Cardiac muscle cell (in vitro differentiated cells and primary cell): ENCODE data around the gene ABHD12. TPM values are rescaled to one million over a fixed set of nuclear protein-coding genes. Genes with fewer than 3 reads are reported as not detected.
A peak's percentile ranks its signal among the peaks of the same experiment; 100 is the strongest.

ENCODE experiments used
- DNase-seq, 2 donors: peaks; one replicate each; pipeline versions ENCODE4 v3.0.0 to v3.0.0-alpha.2; 2010 to 2017; ENCODE audit warnings: low read depth in 1 of 2, low spot score in 1 of 2
- H3K27ac ChIP-seq: fragments of 200-600 bp; sonication (generic); 2 replicates; pipeline ENCODE4 v1.5.1; 2016
- H3K27me3 ChIP-seq: fragments of 200-600 bp; sonication (generic); 2 replicates; pipeline ENCODE4 v1.6.0; 2016; ENCODE audit warnings: control low read depth
- H3K36me3 ChIP-seq: fragments of 200-600 bp; sonication (generic); 2 replicates; pipeline ENCODE4 v1.5.1; 2016; ENCODE audit warnings: control low read depth
- H3K4me1 ChIP-seq: fragments of 200-600 bp; sonication (generic); 2 replicates; pipeline ENCODE4 v1.8.1; 2017; ENCODE audit warnings: low read depth, mild to moderate bottlenecking, mixed run types
- H3K4me3 ChIP-seq: fragments of 200-600 bp; sonication (generic); 2 replicates; pipeline ENCODE4 v1.5.1; 2016; ENCODE audit warnings: mild to moderate bottlenecking
- H3K9me3 ChIP-seq: fragments of 200-600 bp; sonication (generic); 2 replicates; pipeline ENCODE4 v1.5.1; 2017; ENCODE audit warnings: low read depth, mild to moderate bottlenecking, control low read depth
- CTCF ChIP-seq: IDR thresholded peaks from 2 replicates; pipeline ENCODE4 v1.5.1; 2012; ENCODE audit warnings: low read depth, mild to moderate bottlenecking, low read length
- polyA plus RNA-seq: library from polyadenylated mRNA; unstranded; fragments of >200 nt; fragmentation: Nextera tagmentation; extraction: Ambion mirVana; gene quantifications from 2 replicates; pipeline ENCODE4 v1.2.1, GENCODE V29; 2016
- total RNA-seq: library from RNA; depleted of rRNA; stranded (reverse); fragments of >200 nt; gene quantifications from 2 replicates; pipeline ENCODE4 v1.2.3, GENCODE V29; 2016

Gene ABHD12
- total and polyA plus RNA-seq, 2 experiments from 2014 or later, result 57.4 to 113 TPM

DNA sequence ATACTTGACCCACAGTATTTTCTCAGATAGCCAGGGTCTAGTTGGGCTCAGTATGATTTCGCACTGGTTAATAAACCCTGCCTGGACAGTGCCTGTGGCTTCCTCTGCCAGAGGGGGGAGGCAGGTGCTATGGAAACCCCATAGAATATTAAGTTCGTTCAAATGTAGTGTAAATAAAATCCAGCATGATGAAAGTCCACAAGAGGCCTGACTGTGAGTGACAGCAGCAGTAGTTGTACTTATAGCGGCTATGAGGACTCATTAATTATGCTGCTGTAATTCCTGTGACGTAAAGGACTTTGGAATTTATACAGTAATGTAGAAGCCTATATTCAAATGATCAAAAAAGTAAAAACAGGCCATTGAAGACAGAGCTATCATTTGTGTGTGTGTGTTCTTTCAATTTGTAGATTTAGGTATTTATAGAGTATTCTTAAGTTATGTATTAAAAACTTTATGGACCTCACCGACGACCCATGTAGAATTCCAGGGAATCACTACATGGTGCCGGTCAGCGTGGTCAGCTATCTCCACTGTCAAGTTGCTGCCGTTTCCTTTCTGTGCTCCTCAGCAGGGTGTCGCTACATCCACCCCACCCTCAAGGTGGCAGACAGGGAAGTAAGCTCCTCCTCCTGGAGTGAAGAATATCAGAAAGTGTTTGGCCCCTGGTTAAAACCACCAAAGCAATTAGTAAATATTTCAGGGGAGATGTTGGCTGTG lies 132.7 kb downstream of the ABHD12 start:
- no peak for TF ChIP-seq CTCF
- peaks cover 13% of the 10 kb centered on the region for H3K36me3 ChIP-seq

GRCh38 chr20:25257130-25257529 lies 133.5 kb downstream of the ABHD12 start:
- peaks cover 13% of the 10 kb centered on the region for H3K36me3 ChIP-seq
- no peak overlapping the region for H3K27ac ChIP-seq

More for the DNA sequence above, 132.7 kb downstream of the ABHD12 start:
- no peak for DNase-seq
- H3K9me3 ChIP-seq, result no peaks in the 10 kb centered on the region
- H3K27ac ChIP-seq, result no peak overlapping the region
- H3K4me3 ChIP-seq, result no peak overlapping the region
- H3K4me1 ChIP-seq, result peaks cover 54% of the 10 kb centered on the region
- H3K27me3 ChIP-seq, result no peaks in the 10 kb centered on the region

GRCh38 chr20:25256226-25256859 lies 134.3 kb downstream of the ABHD12 start:
- TF ChIP-seq CTCF, result no peak
- peaks cover 13% of the 10 kb centered on the region for H3K36me3 ChIP-seq
- no peak overlapping the region for H3K4me3 ChIP-seq
- H3K27me3 ChIP-seq, result no peaks in the 10 kb centered on the region
- peak overlapping the region; percentile 97 for H3K27ac ChIP-seq
- H3K4me1 ChIP-seq, result peaks cover 70% of the 10 kb centered on the region
- H3K9me3 ChIP-seq, result no peaks in the 10 kb centered on the region
- peak in 1 of 2 donors; percentile 54 for DNase-seq

More at GRCh38 chr20:25257130-25257529, 133.5 kb downstream of the ABHD12 start:
- Histone ChIP-seq H3K27me3 (no peaks in the 10 kb centered on the region), H3K4me3 (no peak overlapping the region), H3K9me3 (no peaks in the 10 kb centered on the region), H3K4me1 (peaks cover 62% of the 10 kb centered on the region)
- DNase-seq, result no peak
- TF ChIP-seq CTCF, result no peak

DNA sequence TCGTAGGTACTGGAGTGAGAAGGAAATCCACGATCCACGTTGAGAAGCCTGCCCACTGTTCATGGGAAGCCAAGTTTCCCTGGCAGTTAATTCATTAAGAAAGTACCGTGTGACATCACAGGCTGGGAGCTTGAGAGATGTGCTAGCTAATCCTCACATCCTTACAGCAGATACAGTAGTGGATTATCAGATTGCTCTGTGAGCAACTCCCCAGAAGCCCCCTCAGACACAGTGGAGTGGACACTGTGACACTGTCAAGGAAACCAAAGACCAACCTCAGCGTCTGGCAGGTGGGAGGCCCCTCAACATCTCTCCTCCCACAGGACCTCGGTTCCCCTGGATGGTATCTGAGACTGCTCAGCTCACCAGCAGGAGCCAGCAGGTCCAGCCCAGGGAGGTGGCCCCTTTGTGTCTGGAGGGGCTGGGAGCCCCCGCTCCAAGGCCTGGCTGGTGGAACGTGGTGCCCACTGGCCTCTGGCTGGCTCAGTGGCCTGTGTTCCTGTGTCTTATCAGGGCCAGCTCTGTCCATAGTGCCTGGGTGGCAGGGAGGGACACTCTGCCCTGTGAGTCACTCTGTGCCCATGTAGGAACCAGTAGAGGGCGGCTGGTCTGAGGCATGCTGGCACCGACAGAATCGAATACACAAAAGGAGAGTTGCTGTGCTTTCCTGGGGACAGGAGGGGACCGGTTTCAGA lies 135.5 kb downstream of the ABHD12 start:
- peak overlapping the region; percentile 97 for H3K27ac ChIP-seq
- H3K9me3 ChIP-seq, result no peaks in the 10 kb centered on the region
- peaks cover 81% of the 10 kb centered on the region for H3K4me1 ChIP-seq
- no peaks in the 10 kb centered on the region for H3K27me3 ChIP-seq
- DNase-seq, result peak in 1 of 2 donors; percentile 16
- no peak for TF ChIP-seq CTCF
- H3K4me3 ChIP-seq, result no peak overlapping the region
- H3K36me3 ChIP-seq, result peaks cover 7% of the 10 kb centered on the region

GRCh38 chr20:25254571-25254970 lies 136.1 kb downstream of the ABHD12 start:
- TF ChIP-seq CTCF, result no peak
- H3K4me1 ChIP-seq, result peaks cover 86% of the 10 kb centered on the region
- H3K9me3 ChIP-seq, result no peaks in the 10 kb centered on the region
- peak in 1 of 2 donors; percentile 57 for DNase-seq
- peaks cover 3% of the 10 kb centered on the region for H3K36me3 ChIP-seq
- no peaks in the 10 kb centered on the region for H3K27me3 ChIP-seq
- H3K27ac ChIP-seq, result peak overlapping the region; percentile 97
- no peak overlapping the region for H3K4me3 ChIP-seq
